ENCODE data around the gene COX6B2.

The COX6B2 gene

DNA sequence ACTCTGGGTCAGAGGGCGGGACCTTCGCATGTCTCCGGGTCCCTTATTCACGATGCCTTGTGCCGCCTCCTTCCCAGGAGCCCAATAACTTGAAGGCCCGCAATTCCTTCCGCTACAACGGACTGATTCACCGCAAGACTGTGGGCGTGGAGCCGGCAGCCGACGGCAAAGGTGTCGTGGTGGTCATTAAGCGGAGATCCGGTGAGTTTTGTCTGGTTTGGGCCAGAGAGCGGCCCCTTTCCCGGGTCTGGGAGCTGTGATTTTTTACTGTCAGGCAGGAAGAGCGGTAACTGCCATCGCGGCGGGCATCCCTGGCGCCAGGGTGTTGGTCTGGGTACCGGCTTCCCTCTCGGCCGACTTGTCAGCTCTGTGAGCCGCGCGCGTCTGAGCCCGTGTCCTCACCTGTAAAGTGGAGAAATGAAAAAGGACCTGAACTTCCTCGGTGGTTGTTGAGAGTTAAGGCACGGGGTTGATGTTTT lies 32.0 kb upstream of the COX6B2 start:
- peaks cover 46 to 58% of the 10 kb centered on the region in 2 donors for H3K36me3 Mint-ChIP-seq
- no peak for DNase-seq
- peak overlapping the region; percentile 95 to 98 for H3K4me3 Mint-ChIP-seq
- no peak for ATAC-seq (replicated peaks)
- no peaks in the 10 kb centered on the region for H3K9me3 Mint-ChIP-seq
- H3K4me1 Mint-ChIP-seq, result peaks cover 49 to 73% of the 10 kb centered on the region in 2 donors
- H3K27me3 Mint-ChIP-seq, result no peaks in the 10 kb centered on the region
- peak overlapping the region; percentile 99 for H3K27ac Mint-ChIP-seq

DNA sequence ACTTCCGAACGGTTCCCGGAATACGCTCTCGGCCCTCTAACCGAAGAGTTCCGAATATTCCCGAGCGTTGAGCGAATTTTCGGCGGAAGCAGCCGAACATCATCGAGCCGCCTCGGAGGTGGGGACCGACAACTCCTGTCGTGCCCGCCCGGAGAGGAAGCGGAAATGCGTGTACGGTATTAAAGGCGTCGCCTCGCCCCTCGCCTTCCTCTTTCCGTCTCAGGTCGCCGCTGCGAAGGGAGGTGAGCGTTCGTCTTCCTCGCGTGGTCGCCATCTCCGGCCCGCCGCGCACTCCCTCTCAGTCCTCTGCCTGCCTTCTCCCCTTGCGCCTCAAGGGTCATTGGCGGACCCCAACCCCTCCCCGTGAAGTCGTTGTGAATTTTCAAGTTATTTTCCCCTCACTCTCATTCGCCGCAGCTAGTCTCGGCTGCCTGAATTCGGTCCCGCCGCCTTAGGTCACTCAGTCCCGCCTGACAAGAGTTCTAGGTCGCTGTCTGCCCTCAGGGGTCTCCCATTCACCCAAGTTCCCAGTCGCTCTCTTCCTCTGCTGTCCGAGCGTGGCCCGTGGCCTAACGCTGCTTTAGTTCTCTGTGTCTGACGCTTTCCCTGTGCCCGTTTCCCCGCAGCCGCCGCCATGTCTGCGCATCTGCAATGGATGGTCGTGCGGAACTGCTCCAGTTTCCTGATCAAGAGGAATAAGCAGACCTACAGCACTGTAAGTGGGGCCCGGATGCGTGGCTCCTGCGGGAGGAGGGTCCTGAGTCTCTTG lies 31.4 kb upstream of the COX6B2 start, which contains the start of gene RPL28:
Gene RPL28 (plus strand): TSS at position 209 of the 769 bp plus-strand sequence. CDS start 426 bp downstream, at position 635.
- DNase-seq, result peak; percentile 99
- peak; percentile 77 to 80 for ATAC-seq (replicated peaks)
- peaks cover 49 to 73% of the 10 kb centered on the region in 2 donors for H3K4me1 Mint-ChIP-seq
- H3K36me3 Mint-ChIP-seq, result peaks cover 46 to 60% of the 10 kb centered on the region in 2 donors
- peak within 1 kb of the TSS; percentile 95 to 98 for H3K4me3 Mint-ChIP-seq
- no peaks in the 10 kb centered on the region for H3K27me3 Mint-ChIP-seq
- peak within 1 kb of the TSS; percentile 99 for H3K27ac Mint-ChIP-seq
- H3K9me3 Mint-ChIP-seq, result no peaks in the 10 kb centered on the region

DNA sequence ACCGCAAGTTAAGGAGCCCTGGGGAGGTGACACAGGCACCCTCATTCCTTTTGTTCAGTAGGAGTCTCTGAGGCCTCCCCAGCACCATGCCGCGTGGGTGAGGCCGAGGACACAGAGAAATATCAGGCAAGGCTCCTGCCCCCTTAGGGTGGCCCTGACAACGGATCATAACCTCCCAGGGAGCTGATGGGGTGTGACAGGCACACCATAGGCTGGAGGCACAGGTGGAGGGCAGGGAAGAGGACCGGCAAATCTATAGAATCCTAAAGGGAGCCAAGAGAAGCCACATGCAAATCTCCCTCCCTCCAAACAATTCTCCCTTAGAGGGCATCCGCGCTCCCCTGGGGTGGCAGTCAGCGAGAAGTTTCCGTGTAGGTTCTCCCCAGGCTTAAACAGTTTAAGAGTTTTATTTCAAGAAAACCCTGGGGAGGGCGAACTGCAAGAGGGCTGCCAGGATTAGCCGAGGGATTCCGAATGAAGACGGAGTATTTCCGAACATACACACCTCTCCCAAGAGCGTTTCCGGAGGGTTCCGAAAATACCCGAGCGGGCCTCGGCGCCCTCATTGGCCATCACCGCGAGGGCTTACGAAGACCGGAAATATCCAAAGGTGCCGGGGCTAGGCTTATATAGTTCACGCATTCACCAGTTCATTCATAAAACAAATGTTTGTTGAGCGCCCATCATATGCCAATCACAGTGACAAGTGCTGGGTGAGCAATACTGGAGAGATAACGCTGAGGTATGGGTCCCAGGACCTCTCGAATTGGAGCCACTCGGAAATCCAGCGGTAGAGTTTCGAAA lies 30.6 kb upstream of the COX6B2 start:
- H3K27ac Mint-ChIP-seq, result peak overlapping the region; percentile 99
- H3K36me3 Mint-ChIP-seq, result peaks cover 39 to 52% of the 10 kb centered on the region in 2 donors
- no peaks in the 10 kb centered on the region for H3K9me3 Mint-ChIP-seq
- H3K4me3 Mint-ChIP-seq, result peak overlapping the region; percentile 95 to 98
- ATAC-seq (replicated peaks) (peak; percentile 78 to 80), DNase-seq (peak; percentile 94)
- H3K27me3 Mint-ChIP-seq, result no peaks in the 10 kb centered on the region
- H3K4me1 Mint-ChIP-seq, result peaks cover 45 to 66% of the 10 kb centered on the region in 2 donors

- Mint-ChIP-seq H3K9me3 (no peaks in the 10 kb centered on the region), H3K36me3 (peaks cover 33 to 48% of the 10 kb centered on the region in 2 donors), H3K4me1 (peaks cover 40 to 58% of the 10 kb centered on the region in 2 donors), H3K27me3 (no peaks in the 10 kb centered on the region), H3K27ac (peak within 1 kb of the TSS; percentile 99), H3K4me3 (peak within 1 kb of the TSS; percentile 95 to 98)
- peak; percentile 19 to 20 for ATAC-seq (replicated peaks)
- no peak for DNase-seq
These were observed 29.8 kb upstream of the COX6B2 start, which contains the start of gene TMEM238 for GRCh38 chr19:55384131-55384919. Gene TMEM238 (minus strand): TSS chr19:55384292. CDS start chr19:55384259, 33 bp downstream.

- H3K27me3 Mint-ChIP-seq, result no peaks in the 10 kb centered on the region
- peak overlapping the region; percentile 91 for H3K27ac Mint-ChIP-seq
- peak; percentile 30 to 32 for ATAC-seq (replicated peaks)
- H3K9me3 Mint-ChIP-seq, result no peaks in the 10 kb centered on the region
- peaks cover 28 to 42% of the 10 kb centered on the region in 2 donors for H3K36me3 Mint-ChIP-seq
- DNase-seq, result no peak
- peak overlapping the region; percentile 92 to 98 for H3K4me3 Mint-ChIP-seq
- peaks cover 35 to 50% of the 10 kb centered on the region in 2 donors for H3K4me1 Mint-ChIP-seq
These were observed 29.0 kb upstream of the COX6B2 start for GRCh38 chr19:55383279-55384130.

DNA sequence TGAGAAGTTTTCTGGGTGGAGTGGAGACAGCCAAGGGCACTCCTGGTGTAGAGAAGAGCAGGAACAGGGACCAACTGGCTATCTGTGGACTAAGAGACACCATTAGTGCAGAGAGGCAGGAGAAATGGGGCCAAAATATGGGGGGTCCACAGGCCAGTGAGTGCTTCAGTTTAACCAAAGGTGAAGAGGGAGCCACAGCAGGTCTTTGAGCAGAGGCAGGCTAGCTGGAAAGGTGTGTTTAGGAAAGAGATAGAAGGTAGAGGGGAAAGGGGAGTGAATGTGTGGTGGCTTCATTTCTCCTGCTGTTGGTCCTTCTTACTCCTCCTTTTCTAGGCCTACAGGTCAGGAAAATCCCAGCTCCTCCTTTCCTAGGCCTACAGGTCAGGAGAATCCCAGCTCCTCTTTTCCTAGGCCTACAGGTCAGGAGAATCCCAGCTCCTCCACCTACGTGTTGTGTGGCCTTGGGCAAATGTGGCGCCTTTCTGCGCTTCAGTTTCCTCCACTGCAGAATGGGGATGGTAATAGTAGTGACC lies 28.1 kb upstream of the COX6B2 start:
- ATAC-seq (replicated peaks), result no peak
- Mint-ChIP-seq H3K9me3 (no peaks in the 10 kb centered on the region), H3K27me3 (peaks cover 0 to 6% of the 10 kb centered on the region in 2 donors), H3K27ac (no peak overlapping the region), H3K36me3 (peaks cover 22 to 36% of the 10 kb centered on the region in 2 donors), H3K4me1 (peaks cover 28 to 40% of the 10 kb centered on the region in 2 donors), H3K4me3 (peak overlapping the region; percentile 91 to 92)
- no peak for DNase-seq

DNA sequence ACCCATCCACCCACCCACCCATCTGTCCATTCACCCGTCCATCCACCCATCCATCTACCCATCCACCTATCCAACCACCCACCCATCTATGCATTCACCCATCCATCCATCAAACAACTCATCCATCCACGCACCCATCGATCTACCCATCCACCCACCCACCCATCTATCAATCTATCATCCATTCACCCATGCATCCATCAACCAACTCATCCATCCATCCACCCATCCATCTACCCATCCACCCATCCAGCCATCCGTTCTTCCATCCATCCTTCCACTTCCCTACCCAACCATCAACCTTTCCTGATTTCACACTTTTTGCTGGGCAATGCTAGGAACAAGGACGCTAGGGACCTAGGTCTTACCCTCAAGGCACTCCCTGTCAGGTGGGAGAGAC lies 27.5 kb upstream of the COX6B2 start:
- peaks cover 0 to 8% of the 10 kb centered on the region in 2 donors for H3K27me3 Mint-ChIP-seq

DNA sequence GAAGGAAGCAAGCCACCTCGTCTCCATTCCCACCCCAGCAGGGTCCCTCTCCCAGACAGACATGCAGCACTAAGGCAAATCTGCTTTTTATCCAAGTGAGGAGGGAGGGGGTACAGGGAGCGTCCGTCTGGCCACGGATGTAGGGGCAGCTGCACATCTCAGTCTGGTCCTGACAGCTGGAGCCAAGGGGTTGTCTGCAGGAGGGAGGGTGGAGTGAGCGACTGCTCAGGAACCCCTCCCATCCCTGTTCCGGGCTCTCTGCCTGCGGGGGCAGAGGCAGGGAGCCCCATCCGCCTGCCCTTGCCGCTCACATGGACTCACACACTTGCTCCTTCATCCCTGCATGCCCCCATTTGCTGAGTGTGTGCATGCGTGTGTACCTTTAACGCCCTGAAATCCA lies 24.7 kb upstream of the COX6B2 start:
- H3K27me3 Mint-ChIP-seq, result peaks cover 17 to 28% of the 10 kb centered on the region in 2 donors
- DNase-seq (no peak), ATAC-seq (replicated peaks) (no peak)
- H3K27ac Mint-ChIP-seq, result no peak overlapping the region
- peaks cover 12 to 28% of the 10 kb centered on the region in 2 donors for H3K4me1 Mint-ChIP-seq
- no peak overlapping the region for H3K4me3 Mint-ChIP-seq
- peaks cover 5 to 16% of the 10 kb centered on the region in 2 donors for H3K36me3 Mint-ChIP-seq
- H3K9me3 Mint-ChIP-seq, result no peaks in the 10 kb centered on the region

More for the DNA sequence above, 27.5 kb upstream of the COX6B2 start:
- Mint-ChIP-seq H3K4me1 (peaks cover 25 to 35% of the 10 kb centered on the region in 2 donors), H3K36me3 (peaks cover 18 to 30% of the 10 kb centered on the region in 2 donors), H3K4me3 (peak overlapping the region; percentile 59 to 92), H3K27ac (no peak overlapping the region), H3K9me3 (no peaks in the 10 kb centered on the region)
- ATAC-seq (replicated peaks) (no peak), DNase-seq (no peak)

DNA sequence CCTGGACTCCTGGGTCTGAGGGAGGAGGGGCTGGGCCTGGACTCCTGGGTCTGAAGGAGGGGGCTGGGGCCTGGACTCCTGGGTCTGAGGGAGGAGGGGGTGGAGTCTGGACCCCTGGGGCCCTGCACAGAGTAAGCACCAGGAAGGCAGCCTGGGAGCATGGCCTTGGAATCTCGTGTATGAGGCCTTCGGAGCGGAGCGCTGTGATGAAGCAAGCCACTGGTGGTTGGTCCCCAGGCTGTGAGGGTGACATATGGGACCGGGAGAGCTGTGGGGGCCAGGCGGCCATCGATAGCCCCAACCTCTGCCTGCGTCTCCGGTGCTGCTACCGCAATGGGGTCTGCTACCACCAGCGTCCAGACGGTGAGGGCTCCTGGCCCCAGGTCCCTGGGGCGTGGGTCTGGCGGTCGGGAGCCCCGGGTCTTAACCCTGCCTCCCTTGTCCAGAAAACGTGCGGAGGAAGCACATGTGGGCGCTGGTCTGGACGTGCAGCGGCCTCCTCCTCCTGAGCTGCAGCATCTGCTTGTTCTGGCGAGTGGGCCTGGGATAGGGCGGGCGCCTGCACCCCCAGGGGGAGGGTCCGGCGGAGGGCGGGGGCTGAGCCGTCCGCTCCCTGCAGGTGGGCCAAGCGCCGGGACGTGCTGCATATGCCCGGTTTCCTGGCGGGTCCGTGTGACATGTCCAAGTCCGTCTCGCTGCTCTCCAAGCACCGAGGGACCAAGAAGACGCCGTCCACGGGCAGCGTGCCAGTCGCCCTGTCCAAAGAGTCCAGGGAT lies 23.0 kb upstream of the COX6B2 start:
- ATAC-seq (replicated peaks) (no peak), DNase-seq (no peak)
- Mint-ChIP-seq H3K36me3 (peaks cover 5 to 15% of the 10 kb centered on the region in 2 donors), H3K27me3 (peaks cover 27 to 42% of the 10 kb centered on the region in 2 donors), H3K4me3 (no peak overlapping the region), H3K9me3 (no peaks in the 10 kb centered on the region), H3K27ac (no peak overlapping the region), H3K4me1 (peaks cover 13 to 18% of the 10 kb centered on the region in 2 donors)

DNA sequence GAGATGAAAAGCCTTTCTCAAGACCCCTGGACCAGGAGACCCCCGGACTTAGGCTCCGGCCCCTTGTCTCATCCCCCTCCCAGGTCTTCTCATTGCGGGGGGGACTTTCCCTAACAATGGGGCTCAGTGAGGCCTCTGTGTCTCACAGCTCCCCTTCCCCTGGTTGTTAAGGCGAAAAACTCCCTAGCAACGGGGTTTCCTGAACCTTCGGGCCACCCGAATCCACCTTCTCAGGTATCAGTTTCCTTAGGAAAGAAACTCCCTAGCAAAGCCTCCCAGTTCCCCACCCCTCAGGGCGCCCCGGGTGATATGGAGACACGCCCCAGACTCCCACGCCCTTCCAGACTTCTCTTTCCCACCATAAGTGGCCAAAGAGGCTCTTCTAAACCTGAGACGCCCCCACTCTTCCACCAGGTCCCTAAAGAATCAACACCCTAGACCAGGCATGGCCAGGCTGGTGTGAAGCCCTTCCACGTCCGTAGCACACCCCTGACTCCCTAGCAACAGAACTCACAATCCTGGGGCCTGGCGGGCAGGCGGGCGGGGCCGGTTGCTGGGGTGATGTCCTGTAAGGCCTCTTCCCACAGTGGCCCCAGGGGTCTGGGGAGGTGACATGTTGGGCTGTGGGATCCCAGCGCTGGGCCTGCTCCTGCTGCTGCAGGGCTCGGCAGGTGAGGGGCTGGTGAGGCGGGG lies 21.9 kb upstream of the COX6B2 start, which contains the start of gene TMEM190:
Gene TMEM190 (plus strand): TSS at position 586 of the 693 bp plus-strand sequence. CDS start 28 bp downstream, at position 614.
- peaks cover 8 to 11% of the 10 kb centered on the region in 2 donors for H3K4me1 Mint-ChIP-seq
- H3K27ac Mint-ChIP-seq, result peak within 1 kb of the TSS; percentile 37
- ATAC-seq (replicated peaks) (peak in 1 of 2 donors; percentile 18), DNase-seq (no peak)
- no peak within 1 kb of the TSS for H3K4me3 Mint-ChIP-seq
- peaks cover 36 to 54% of the 10 kb centered on the region in 2 donors for H3K27me3 Mint-ChIP-seq
- no peaks in the 10 kb centered on the region for H3K9me3 Mint-ChIP-seq
- H3K36me3 Mint-ChIP-seq, result peaks cover 0 to 6% of the 10 kb centered on the region in 2 donors

DNA sequence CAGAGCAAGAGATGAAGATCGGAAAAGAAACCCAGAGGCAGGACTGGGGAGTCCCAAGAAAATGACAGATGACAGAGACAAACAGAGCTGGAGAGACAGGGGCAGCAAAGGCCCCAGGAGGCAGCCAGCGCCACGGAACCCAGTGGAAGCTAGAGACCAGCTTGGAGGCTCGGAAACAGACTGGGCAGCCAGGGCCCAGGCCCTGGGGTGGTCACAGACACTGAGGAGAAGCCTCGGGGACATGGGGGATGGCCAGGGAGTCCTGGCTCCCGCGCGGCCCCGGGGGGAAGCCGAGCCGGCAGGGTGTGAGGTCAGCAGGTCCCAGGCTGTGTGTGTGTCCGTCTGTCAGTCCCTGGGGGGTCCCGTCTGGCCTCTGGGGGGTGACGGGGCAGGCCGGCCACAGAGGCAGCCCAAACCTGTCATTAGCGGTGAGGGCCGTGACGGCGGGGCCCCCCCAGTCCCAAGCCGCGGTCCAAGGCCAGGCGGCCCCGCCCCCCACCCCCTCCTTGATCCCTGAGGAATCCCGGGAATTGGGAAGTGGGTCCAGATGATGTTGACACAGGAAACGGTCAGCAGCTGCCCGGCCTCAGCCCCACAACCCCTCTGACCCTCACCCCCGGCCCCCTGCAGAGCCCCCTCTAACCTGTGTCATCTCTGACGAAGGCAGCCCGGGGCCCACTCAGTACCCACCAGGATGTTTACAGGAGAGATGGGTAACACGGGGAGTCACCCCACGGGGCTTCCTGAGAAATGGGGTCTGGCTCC lies 19.7 kb upstream of the COX6B2 start:
- no peak overlapping the region for H3K27ac Mint-ChIP-seq
- H3K4me1 Mint-ChIP-seq, result peaks cover 13 to 17% of the 10 kb centered on the region in 2 donors
- ATAC-seq (replicated peaks), result peak in 1 of 2 donors; percentile 8
- H3K9me3 Mint-ChIP-seq, result no peaks in the 10 kb centered on the region
- H3K4me3 Mint-ChIP-seq, result no peak overlapping the region
- no peak for DNase-seq
- peaks cover 53 to 72% of the 10 kb centered on the region in 2 donors for H3K27me3 Mint-ChIP-seq
- peaks cover 0 to 6% of the 10 kb centered on the region in 2 donors for H3K36me3 Mint-ChIP-seq
